Upper lobe of left lung (tissue), 6 donors: ENCODE results near the gene CCBE1. TPM values are rescaled to one million over a fixed set of nuclear protein-coding genes. Genes with fewer than 3 reads are reported as not detected.

ENCODE experiments used
- ATAC-seq, 2 donors: fragments of 200-7000 bp; cut with Tn5 transposase; one replicate each; pipeline ENCODE4 v1.9.1; 2022; ENCODE audit warnings: mild to moderate bottlenecking in 2 of 2, moderate library complexity in 2 of 2; ENCODE audit not compliant: low FRiP score in 2 of 2
- DNase-seq, 2 donors: peaks; one replicate each; pipeline ENCODE4 v3.0.0-alpha.2; 2019 to 2020
- H3K27ac ChIP-seq, 4 donors: fragments of 200-600 bp; sonication (generic); one replicate each; pipeline ENCODE4 v1.5.1; 2016 to 2019
- H3K27me3 ChIP-seq, 4 donors: fragments of 200-600 bp; sonication (generic); one replicate each; pipeline ENCODE4 v1.5.1; 2017 to 2019
- H3K36me3 ChIP-seq, 4 donors: fragments of 200-600 bp; sonication (generic); one replicate each; pipeline ENCODE4 v1.5.1; 2016 to 2019
- H3K4me1 ChIP-seq, 4 donors: fragments of 200-600 bp; sonication (generic); one replicate each; pipeline ENCODE4 v1.5.1; 2018 to 2019
- H3K4me3 ChIP-seq, 4 donors: fragments of 200-600 bp; sonication (generic); one replicate each; pipeline ENCODE4 v1.5.1; 2017 to 2019; ENCODE audit warnings: mild to moderate bottlenecking in 2 of 4, moderate library complexity in 1 of 4
- H3K9me3 ChIP-seq, 4 donors: fragments of 200-600 bp; sonication (generic); one replicate each; pipeline ENCODE4 v1.5.1; 2018 to 2019
- CTCF ChIP-seq, 6 experiments: fragments of 450-650 bp in 4 of 6; fragments of 200-600 bp in 2 of 6; sonication (generic) in 2 of 6; IDR thresholded peaks; one replicate each; pipeline ENCODE4 v1.5.1; 2016 to 2019; ENCODE audit warnings: antibody characterized with exemption in 6 of 6
- EP300 ChIP-seq, 4 donors: sonication (generic); formaldehyde crosslinking; IDR thresholded peaks; one replicate each; pipeline ENCODE4 v1.5.1; 2017; ENCODE audit warnings: antibody characterized with exemption in 4 of 4, control low read depth in 2 of 4
- POLR2A ChIP-seq, 4 donors: fragments of 450-650 bp; IDR thresholded peaks; one replicate each; pipeline ENCODE4 v1.5.1; 2016 to 2017; ENCODE audit warnings: antibody characterized with exemption in 4 of 4, mild to moderate bottlenecking in 2 of 4
- POLR2AphosphoS5 ChIP-seq, 2 donors: sonication (generic); formaldehyde crosslinking; IDR thresholded peaks; one replicate each; pipeline ENCODE4 v1.5.1; 2017; ENCODE audit warnings: antibody characterized with exemption in 2 of 2
- WGBS, 2 donors: methylation state at CpG; one replicate each; pipeline ENCODE4 v1.1.5; 2017 to 2018; 5-methylcytosine and 5-hydroxymethylcytosine counted together
- total RNA-seq, 6 donors: library from RNA; depleted of rRNA in 4 of 6; stranded (reverse); fragments of >200 nt in 4 of 6; gene quantifications; one replicate each; pipeline versions ENCODE4 v1.1.0 to v1.2.1, GENCODE V29; 2016 to 2021
- donor health status: DM: no; HTN: no; CAD: no; lungs with moderate emphysema.
- donor health status: DM: no; HTN: yes; CAD: no; lungs with severe emphysema.

CCBE1 gene
- total RNA-seq, 6 donors from 2014 or later = 8.7 to 23.6 (median 12.3) TPM

GRCh38 chr18:59423259-59423658 is 274.0 kb downstream of the CCBE1 start:
- ATAC-seq (no peak), DNase-seq (no peak)
- Histone ChIP-seq H3K27me3 (no peaks in the 10 kb centered on the region), H3K36me3 (no peaks in the 10 kb centered on the region), H3K4me3 (no peak overlapping the region), H3K27ac (no peak overlapping the region), H3K4me1 (no peaks in the 10 kb centered on the region), H3K9me3 (no peaks in the 10 kb centered on the region)
- no peak for TF ChIP-seq CTCF (IDR thresholded peaks at IDR 0.05)
- TF ChIP-seq POLR2AphosphoS5 (IDR thresholded peaks at IDR 0.05) = no peak
- no peak for TF ChIP-seq POLR2A (IDR thresholded peaks at IDR 0.05)
- TF ChIP-seq EP300 (IDR thresholded peaks at IDR 0.05) = no peak
- WGBS, 2 donors = 28 to 54% methylated on average over 2 of the region's 2 CpGs

GRCh38 chr18:59420244-59420643 is 277.0 kb downstream of the CCBE1 start:
- ATAC-seq (no peak), DNase-seq (no peak)
- TF ChIP-seq CTCF (IDR thresholded peaks at IDR 0.05) = no peak
- TF ChIP-seq EP300 (IDR thresholded peaks at IDR 0.05) = no peak
- no peak for TF ChIP-seq POLR2AphosphoS5 (IDR thresholded peaks at IDR 0.05)
- no peak for TF ChIP-seq POLR2A (IDR thresholded peaks at IDR 0.05)
- Histone ChIP-seq H3K9me3 (no peaks in the 10 kb centered on the region), H3K27me3 (no peaks in the 10 kb centered on the region), H3K36me3 (no peaks in the 10 kb centered on the region), H3K4me3 (no peak overlapping the region), H3K27ac (no peak overlapping the region), H3K4me1 (no peaks in the 10 kb centered on the region)
- WGBS, 2 donors = 86 to 87% methylated on average over 3 to 4 of the region's 4 CpGs

GRCh38 chr18:59419386-59419785 is 277.8 kb downstream of the CCBE1 start:
- Histone ChIP-seq H3K27ac (no peak overlapping the region), H3K4me1 (no peaks in the 10 kb centered on the region), H3K27me3 (no peaks in the 10 kb centered on the region), H3K9me3 (no peaks in the 10 kb centered on the region), H3K36me3 (no peaks in the 10 kb centered on the region), H3K4me3 (no peak overlapping the region)
- 37 to 54% methylated on average over 4 of the region's 4 CpGs for WGBS, 2 donors
- DNase-seq = no peak
- TF ChIP-seq POLR2A (IDR thresholded peaks at IDR 0.05) (no peak), POLR2AphosphoS5 (IDR thresholded peaks at IDR 0.05) (no peak), EP300 (IDR thresholded peaks at IDR 0.05) (no peak), CTCF (IDR thresholded peaks at IDR 0.05) (no peak)
- no peak for ATAC-seq

GRCh38 chr18:59416818-59417217 is 280.4 kb downstream of the CCBE1 start:
- WGBS, 2 donors = 84 to 100% methylated on average over 1 of the region's 1 CpG
- TF ChIP-seq CTCF (IDR thresholded peaks at IDR 0.05) (no peak), POLR2A (IDR thresholded peaks at IDR 0.05) (no peak), EP300 (IDR thresholded peaks at IDR 0.05) (no peak), POLR2AphosphoS5 (IDR thresholded peaks at IDR 0.05) (no peak)
- Histone ChIP-seq H3K27ac (no peak overlapping the region), H3K9me3 (no peaks in the 10 kb centered on the region), H3K27me3 (no peaks in the 10 kb centered on the region), H3K4me1 (no peaks in the 10 kb centered on the region), H3K36me3 (no peaks in the 10 kb centered on the region), H3K4me3 (no peak overlapping the region)
- no peak for DNase-seq
- ATAC-seq = no peak

GRCh38 chr18:59414111-59414653 is 283.0 kb downstream of the CCBE1 start:
- H3K9me3 ChIP-seq = no peaks in the 10 kb centered on the region
- no peak overlapping the region for H3K27ac ChIP-seq
- WGBS, 2 donors = 75 to 83% methylated on average over 8 of the region's 8 CpGs
- ATAC-seq (no peak), DNase-seq (no peak)
- no peaks in the 10 kb centered on the region for H3K36me3 ChIP-seq
- no peaks in the 10 kb centered on the region for H3K27me3 ChIP-seq
- TF ChIP-seq POLR2AphosphoS5 (IDR thresholded peaks at IDR 0.05) (no peak), POLR2A (IDR thresholded peaks at IDR 0.05) (no peak), CTCF (IDR thresholded peaks at IDR 0.05) (no peak), EP300 (IDR thresholded peaks at IDR 0.05) (no peak)
- no peak overlapping the region for H3K4me3 ChIP-seq
- no peaks in the 10 kb centered on the region for H3K4me1 ChIP-seq
